ENCODE measurements around the gene NTM.
"Not testable (repeated sequence)": the region's sequence is repeated elsewhere in the genome, so short reads cannot be mapped to it uniquely, and the experiment has no call there.

Gene NTM

GRCh38 chr11:131909426-131910177, 539.2 kb downstream of the NTM start:
- DNase-seq, result no peak

GRCh38 chr11:131910178-131910522, 539.7 kb downstream of the NTM start:
- DNase-seq, result no peak

GRCh38 chr11:131910523-131911387, 540.3 kb downstream of the NTM start:
- DNase-seq, result no peak

- not testable (repeated sequence) for DNase-seq
These were observed 541.1 kb downstream of the NTM start for GRCh38 chr11:131911388-131912032.

- no peak for DNase-seq
These were observed 541.7 kb downstream of the NTM start for GRCh38 chr11:131912134-131912533.

- DNase-seq, result no peak
These were observed 542.9 kb downstream of the NTM start for GRCh38 chr11:131913267-131913666.

GRCh38 chr11:131914361-131914774, 544.0 kb downstream of the NTM start:
- DNase-seq, result no peak

GRCh38 chr11:131916638-131917037, 546.2 kb downstream of the NTM start:
- no peak for DNase-seq

GRCh38 chr11:131917634-131918384, 547.4 kb downstream of the NTM start:
- no peak for DNase-seq

- no peak for DNase-seq
These were observed 548.2 kb downstream of the NTM start for GRCh38 chr11:131918663-131919062.

GRCh38 chr11:131922220-131922619, 551.8 kb downstream of the NTM start:
- no peak for DNase-seq

GRCh38 chr11:131923309-131923708, 552.9 kb downstream of the NTM start:
- no peak for DNase-seq

GRCh38 chr11:131924001-131924400, 553.6 kb downstream of the NTM start:
- no peak for DNase-seq

GRCh38 chr11:131924457-131925201, 554.2 kb downstream of the NTM start:
- DNase-seq, result no peak

GRCh38 chr11:131925829-131926228, 555.4 kb downstream of the NTM start:
- no peak for DNase-seq

GRCh38 chr11:131928992-131929391, 558.6 kb downstream of the NTM start:
- DNase-seq, result no peak

GRCh38 chr11:131932584-131933325, 562.3 kb downstream of the NTM start:
- DNase-seq, result no peak

- no peak for DNase-seq
These were observed 563.6 kb downstream of the NTM start for GRCh38 chr11:131934006-131934405.

GRCh38 chr11:131938351-131938751, 567.9 kb downstream of the NTM start:
- DNase-seq, result no peak

- peak; percentile 91 for DNase-seq
These were observed 569.7 kb downstream of the NTM start for GRCh38 chr11:131940126-131940525.

- DNase-seq, result no peak
These were observed 572.5 kb downstream of the NTM start for GRCh38 chr11:131942878-131943277.
